ENCODE data around the gene ODAD3.

DNA sequence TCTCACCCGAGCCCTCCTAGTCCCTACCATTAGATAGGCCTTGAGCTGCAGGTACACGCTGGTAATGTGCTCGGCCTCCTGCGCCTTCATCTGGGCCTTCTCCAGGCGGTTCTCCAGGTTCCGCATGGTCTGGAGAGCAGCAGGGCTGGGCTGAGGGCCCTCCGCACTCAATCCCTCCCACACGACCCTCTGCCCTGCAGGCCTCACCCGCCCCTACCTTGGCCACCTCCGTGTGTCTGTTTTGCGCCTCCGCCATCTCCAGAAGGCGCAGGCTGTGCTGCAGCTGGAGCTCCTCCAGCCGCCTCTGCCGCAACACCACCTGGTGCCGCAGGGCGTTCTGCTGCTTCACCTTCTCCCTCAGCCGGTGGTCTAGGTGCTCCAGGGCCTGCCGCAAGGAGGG lies 8.3 kb downstream of the ODAD3 start:
- TF ChIP-seq CTCF (IDR thresholded peaks at IDR 0.05) (no peak), POLR2A (IDR thresholded peaks at IDR 0.05) (no peak)
